K562 (cell line): ENCODE measurements around the gene HDC. TPM values are rescaled to one million over a fixed set of nuclear protein-coding genes. Genes with fewer than 3 reads are reported as not detected.

ENCODE experiments used
- BDP1 ChIP-seq: IDR thresholded peaks from 3 replicates; pipeline ENCODE4 v1.6.1; 2011; ENCODE audit not compliant: insufficient read length, insufficient read depth
- BMI1 ChIP-seq: fragments of 150-350 bp; IDR thresholded peaks from 2 replicates; pipeline ENCODE4 v1.6.1; 2014; ENCODE audit warnings: low read length
- CEBPB ChIP-seq: fragments of 450-650 bp; IDR thresholded peaks from 2 replicates; pipeline ENCODE4 v1.6.1; 2016; ENCODE audit warnings: missing genetic modification characterization, missing compliant biosample characterization
- CGGBP1 ChIP-seq: fragments of 250-450 bp; sonication (Bioruptor Pico); IDR thresholded peaks from 2 replicates; pipeline ENCODE4 v1.9.0; 2021; ENCODE audit warnings: mild to moderate bottlenecking
- DACH1 ChIP-seq: fragments of 450-650 bp; IDR thresholded peaks from 2 replicates; pipeline ENCODE4 v1.6.1; 2018; ENCODE audit not compliant: partially characterized antibody
- HNRNPK ChIP-seq: fragments of 200-400 bp; formaldehyde crosslinking; IDR thresholded peaks from one replicate; pipeline ENCODE4 v1.6.1; 2018; ENCODE audit warnings: mild to moderate bottlenecking, low read depth, low read length; ENCODE audit not compliant: poor library complexity, severe bottlenecking
- KLF6 ChIP-seq: fragments of 250-450 bp; sonication (Bioruptor Pico); IDR thresholded peaks from 2 replicates; pipeline ENCODE4 v1.4.0; 2020; ENCODE audit warnings: mild to moderate bottlenecking, moderate library complexity, borderline replicate concordance
- MIER1 ChIP-seq: fragments of 450-650 bp; IDR thresholded peaks from 2 replicates; pipeline ENCODE4 v1.6.1; 2016; ENCODE audit warnings: antibody characterized with exemption, mild to moderate bottlenecking, low read depth
- NR1H2 ChIP-seq: sonication (generic); formaldehyde crosslinking; IDR thresholded peaks from 2 replicates; pipeline ENCODE4 v1.4.0; 2020; ENCODE audit warnings: mild to moderate bottlenecking, missing genetic modification reagents
- ZFX ChIP-seq: sonication (generic); formaldehyde crosslinking; IDR thresholded peaks from 2 replicates; pipeline ENCODE4 v1.8.0; 2022; ENCODE audit warnings: mild to moderate bottlenecking, missing genetic modification reagents, moderate library complexity
- ZNF197 ChIP-seq: fragments of 200-800 bp; sonication (Bioruptor generic); IDR thresholded peaks from 2 replicates; pipeline ENCODE4 v1.6.1; 2016; ENCODE audit warnings: low read depth, missing genetic modification characterization, missing compliant biosample characterization
- ZNF408 ChIP-seq: fragments of 250-450 bp; sonication (Bioruptor Pico); IDR thresholded peaks from 2 replicates; pipeline ENCODE4 v1.4.0; 2020; ENCODE audit warnings: low read depth, mild to moderate bottlenecking, moderate library complexity
- ZNF699 ChIP-seq: fragments of 250-450 bp; sonication (Bioruptor Pico); IDR thresholded peaks from 2 replicates; pipeline ENCODE4 v1.8.0; 2021; ENCODE audit warnings: mild to moderate bottlenecking, moderate library complexity; ENCODE audit not compliant: insufficient replicate concordance
- polyA plus RNA-seq, 8 experiments: library from polyadenylated mRNA; depleted of rRNA in 4 of 8; stranded (reverse) in 5 of 8; unstranded in 3 of 8; fragments of >200 nt; fragmentation: Nextera tagmentation in 2 of 8; fragmentation: Illumina TruSeq in 1 of 8; extraction: Ambion mirVana in 2 of 8; extraction: Trizol in 1 of 8; gene quantifications; 2 replicates each; pipeline versions ENCODE4 v1.2.1 to v1.2.3, GENCODE V29; 2011 to 2014; ENCODE audit warnings: inconsistent platforms in 1 of 8, missing spikeins in 1 of 8
- total RNA-seq, 7 experiments: library from RNA; depleted of rRNA in 6 of 7; stranded (reverse); fragments of >200 nt in 6 of 7; fragmentation: Illumina TruSeq in 2 of 7; extraction: Trizol in 2 of 7; gene quantifications; 2 replicates each; pipeline versions ENCODE4 v1.2.1 to v1.2.3, GENCODE V29; 2011 to 2021; ENCODE audit warnings: low replicate concordance in 1 of 7
- TF ChIP-seq, protein P1 (sequence below), 3 experiments: fragments of 200-800 bp in 1 of 3; sonication (Bioruptor generic) in 1 of 3; sonication (generic) in 1 of 3; formaldehyde crosslinking in 1 of 3; IDR thresholded peaks; 2 replicates each; pipeline versions ENCODE4 v1.6.1 to v1.8.0; 2016 to 2022; ENCODE audit warnings: mild to moderate bottlenecking in 2 of 3, missing compliant biosample characterization in 2 of 3, missing genetic modification characterization in 2 of 3, missing genetic modification reagents in 1 of 3

HDC gene
- total and polyA plus RNA-seq, 9 of the 15 experiments (the other 6 are each of a cell fraction or from before 2014, with no cell fraction given), result 0.26 to 5.3 (median 0.99) TPM

DNA sequence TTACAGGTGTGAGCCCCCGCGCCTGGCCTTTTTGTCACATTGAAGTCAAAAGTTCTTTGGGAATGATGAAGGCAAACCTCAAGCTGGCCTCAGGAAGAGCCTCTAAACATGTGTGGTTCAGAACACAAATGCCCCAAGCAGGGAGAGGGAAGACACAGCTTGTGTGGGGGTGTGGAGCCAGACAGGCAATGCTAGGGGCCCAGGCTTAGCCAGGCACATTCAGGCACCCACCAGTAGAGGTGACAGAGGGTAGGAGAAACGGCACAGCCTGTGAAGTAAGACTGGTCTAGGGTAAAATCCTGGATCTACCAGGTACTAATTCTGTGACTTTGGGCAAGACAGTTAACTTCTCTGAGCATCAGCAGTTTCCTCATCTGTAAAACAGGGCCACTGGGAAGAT lies 3.5 kb downstream of the HDC start (continued):
- peak; percentile 1; the same call in 1 of the 2 replicates for TF ChIP-seq ZFX
- peak; percentile 22; the same call in 1 of the 2 replicates for TF ChIP-seq ZNF197
- TF ChIP-seq HNRNPK, result no peak
- no peak for TF ChIP-seq BDP1
- TF ChIP-seq, protein P1, sequence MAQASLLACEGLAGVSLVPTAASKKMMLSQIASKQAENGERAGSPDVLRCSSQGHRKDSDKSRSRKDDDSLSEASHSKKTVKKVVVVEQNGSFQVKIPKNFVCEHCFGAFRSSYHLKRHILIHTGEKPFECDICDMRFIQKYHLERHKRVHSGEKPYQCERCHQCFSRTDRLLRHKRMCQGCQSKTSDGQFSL (CRISPR knock-in tag; IDR thresholded peaks at IDR 0.05), result peak; percentile 81
- TF ChIP-seq, protein P1 (tag; IDR thresholded peaks at IDR 0.05), result no peak
- no peak for TF ChIP-seq CEBPB
- no peak for TF ChIP-seq BMI1
- no peak for TF ChIP-seq MIER1
- TF ChIP-seq NR1H2, result no peak
- no peak for TF ChIP-seq ZNF699
- TF ChIP-seq CGGBP1 (CRISPR knock-in tag), result no peak
- TF ChIP-seq ZNF408 (CRISPR knock-in tag), result no peak
- TF ChIP-seq KLF6 (CRISPR knock-in tag), result no peak
- no peak for TF ChIP-seq DACH1
